OCI-LY3 (cell line): ENCODE measurements around the gene ING4.

Experiments used
- EZH2phosphoT487 ChIP-seq: fragments of 200-600 bp; shearing (Covaris generic); IDR thresholded peaks from 2 replicates; pipeline ENCODE4 v1.6.1; 2018; ENCODE audit warnings: antibody characterized with exemption, mixed run types, low read depth
- TF ChIP-seq, protein P1 (sequence below): fragments of 200-600, 300-600 bp; sonication (generic); IDR thresholded peaks from 2 replicates; pipeline ENCODE4 v1.5.1; 2014; ENCODE audit warnings: antibody characterized with exemption, low read length, low read depth

DNA sequence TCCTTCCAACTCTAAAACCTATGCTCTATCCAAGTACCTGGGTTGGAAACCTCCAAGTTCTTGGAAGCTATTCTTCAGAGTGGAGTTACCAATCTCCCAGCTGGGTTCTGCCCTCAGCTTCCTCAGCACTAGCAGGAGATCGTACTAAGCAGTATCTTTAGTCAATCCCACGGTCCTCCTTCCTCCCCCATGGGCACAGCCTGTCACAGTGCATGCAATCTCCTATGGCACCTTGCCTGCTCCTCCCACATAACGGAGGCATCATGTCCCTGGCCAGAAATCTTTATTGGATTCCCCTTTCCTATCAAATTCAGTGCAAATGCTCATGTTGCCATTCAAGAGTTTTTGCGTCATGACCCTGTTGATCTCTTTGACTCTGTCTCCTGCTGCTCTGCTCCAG is 21.8 kb downstream of the ING4 start:
- TF ChIP-seq, protein P1, sequence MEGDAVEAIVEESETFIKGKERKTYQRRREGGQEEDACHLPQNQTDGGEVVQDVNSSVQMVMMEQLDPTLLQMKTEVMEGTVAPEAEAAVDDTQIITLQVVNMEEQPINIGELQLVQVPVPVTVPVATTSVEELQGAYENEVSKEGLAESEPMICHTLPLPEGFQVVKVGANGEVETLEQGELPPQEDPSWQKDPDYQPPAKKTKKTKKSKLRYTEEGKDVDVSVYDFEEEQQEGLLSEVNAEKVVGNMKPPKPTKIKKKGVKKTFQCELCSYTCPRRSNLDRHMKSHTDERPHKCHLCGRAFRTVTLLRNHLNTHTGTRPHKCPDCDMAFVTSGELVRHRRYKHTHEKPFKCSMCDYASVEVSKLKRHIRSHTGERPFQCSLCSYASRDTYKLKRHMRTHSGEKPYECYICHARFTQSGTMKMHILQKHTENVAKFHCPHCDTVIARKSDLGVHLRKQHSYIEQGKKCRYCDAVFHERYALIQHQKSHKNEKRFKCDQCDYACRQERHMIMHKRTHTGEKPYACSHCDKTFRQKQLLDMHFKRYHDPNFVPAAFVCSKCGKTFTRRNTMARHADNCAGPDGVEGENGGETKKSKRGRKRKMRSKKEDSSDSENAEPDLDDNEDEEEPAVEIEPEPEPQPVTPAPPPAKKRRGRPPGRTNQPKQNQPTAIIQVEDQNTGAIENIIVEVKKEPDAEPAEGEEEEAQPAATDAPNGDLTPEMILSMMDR: no peak
- no peak for TF ChIP-seq EZH2phosphoT487
